HG02623 (cell line): Measurements from ENCODE around the gene COL23A1.

Source experiments
- ATAC-seq: cut with Tn5 transposase; IDR thresholded peaks from one replicate; pipeline ENCODE4 v1.9.1; 2021; ENCODE audit warnings: moderate library complexity; ENCODE audit not compliant: unreplicated experiment

COL23A1 gene

GRCh38 chr5:178463321-178464155 is 126.7 kb downstream of the COL23A1 start:
- ATAC-seq: no peak

DNA sequence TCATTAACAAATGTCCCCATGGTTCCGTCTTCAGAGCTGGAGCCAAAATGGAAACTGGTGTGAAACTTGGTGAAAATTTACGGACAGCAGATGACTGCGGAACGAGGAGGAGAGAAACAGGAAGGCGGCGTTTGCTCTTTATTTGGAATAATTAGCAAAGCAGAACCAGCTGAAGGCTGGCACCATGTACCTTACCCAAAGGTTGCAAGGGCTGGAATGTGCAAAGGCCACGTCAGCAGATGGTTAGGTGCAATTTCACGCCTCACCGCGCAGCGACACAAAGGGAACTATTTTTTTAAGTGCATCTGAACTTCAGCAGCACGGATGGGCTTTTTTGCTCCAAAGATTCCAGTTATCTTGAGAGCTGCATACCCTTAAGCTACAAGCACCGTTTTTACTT is 127.4 kb downstream of the COL23A1 start:
- no peak for ATAC-seq

DNA sequence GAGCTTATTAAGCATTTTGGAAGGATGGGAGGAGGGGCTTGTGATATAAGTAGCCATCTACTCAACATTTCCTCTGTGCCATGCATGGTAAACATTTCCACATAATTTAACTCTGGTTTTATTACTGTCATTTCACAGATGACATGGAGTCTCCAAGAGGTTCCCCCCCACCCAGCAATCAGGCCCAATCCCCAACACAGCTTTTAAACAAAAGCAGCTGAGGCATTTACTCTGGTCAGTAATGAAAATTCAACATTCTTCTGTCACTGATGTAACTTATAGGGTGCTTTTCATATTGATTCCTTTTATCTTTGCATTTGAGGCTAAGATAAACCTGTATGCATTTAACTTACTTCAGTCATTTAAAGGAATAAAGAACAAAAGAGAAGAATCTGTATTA is 128.1 kb downstream of the COL23A1 start:
- no peak for ATAC-seq

- no peak for ATAC-seq
Observed at GRCh38 chr5:178461004-178461730, 129.0 kb downstream of the COL23A1 start.

DNA sequence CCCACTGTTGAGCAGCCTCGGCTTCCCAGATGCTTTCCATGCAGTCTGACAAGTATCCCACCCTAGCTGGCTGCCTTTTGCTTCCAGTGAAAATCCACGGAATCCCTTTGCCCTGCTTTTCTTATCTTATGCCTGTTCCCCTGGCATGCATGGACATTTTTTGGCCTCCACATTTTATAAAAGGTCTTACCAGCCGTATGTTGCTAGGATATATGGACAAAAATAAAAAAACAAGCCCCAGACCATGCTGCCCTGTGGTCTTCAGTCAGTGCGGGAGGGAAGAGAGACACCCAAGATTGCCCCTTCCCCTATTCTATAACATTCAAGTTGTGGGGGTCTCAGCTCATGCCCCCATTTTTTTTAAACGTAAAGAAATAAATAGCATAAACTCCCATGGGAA is 129.6 kb downstream of the COL23A1 start:
- no peak for ATAC-seq

DNA sequence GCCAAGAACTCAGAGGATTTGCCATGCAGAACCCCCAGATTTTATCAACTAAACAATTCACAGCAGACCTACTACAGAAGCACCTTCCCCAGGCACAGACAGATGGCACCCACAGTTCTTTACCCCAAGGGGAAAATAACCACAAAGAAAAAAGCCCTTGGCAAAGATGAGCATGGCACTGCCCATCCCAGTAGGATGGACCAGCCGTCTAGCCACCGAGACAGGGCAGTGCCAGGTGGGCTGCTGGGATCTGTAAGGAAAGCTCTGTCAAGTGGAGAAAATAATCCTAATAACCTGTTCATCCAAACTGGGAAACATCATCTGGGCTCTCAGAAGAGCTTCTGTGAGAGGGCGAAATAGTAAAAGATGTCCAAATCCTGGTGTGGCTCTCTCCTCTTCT is 130.0 kb downstream of the COL23A1 start:
- ATAC-seq: no peak

DNA sequence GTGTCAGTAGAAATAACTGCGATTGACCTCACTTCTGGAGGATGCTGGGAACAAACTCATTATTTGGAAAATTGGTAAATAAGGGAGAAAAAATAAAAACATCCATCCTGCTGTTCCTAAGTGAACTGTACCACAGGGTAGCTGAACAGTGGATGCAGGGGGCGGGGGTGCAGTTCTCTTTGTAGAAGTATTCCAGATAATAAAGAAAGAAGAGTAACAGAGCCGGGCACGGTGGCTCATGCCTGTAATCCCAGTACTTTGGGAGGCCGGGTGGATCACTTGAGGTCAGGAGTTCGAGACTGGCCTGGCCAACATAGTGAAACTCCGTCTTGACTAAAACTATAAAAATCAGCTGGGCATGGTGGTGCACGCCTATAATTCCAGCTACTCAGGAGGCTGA is 132.1 kb downstream of the COL23A1 start:
- no peak for ATAC-seq

- ATAC-seq: no peak
Observed at GRCh38 chr5:178457471-178457870, 132.7 kb downstream of the COL23A1 start.

DNA sequence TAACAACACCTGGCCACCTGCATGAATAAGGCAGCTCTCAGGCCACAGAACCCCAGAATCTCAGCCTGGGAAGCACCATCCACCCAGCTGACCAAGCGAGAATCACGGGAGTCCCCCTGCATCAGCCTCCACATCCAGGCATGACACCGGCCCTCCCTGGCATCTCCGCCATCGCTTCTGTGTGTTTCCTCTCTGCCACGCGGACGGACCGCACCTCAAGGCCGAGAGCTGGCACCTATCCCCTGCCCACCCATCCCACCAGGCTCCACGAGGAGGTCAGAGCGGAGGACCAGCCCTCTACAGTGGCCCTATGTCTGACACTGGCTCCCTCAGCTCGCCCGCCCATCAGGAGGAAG is 134.7 kb downstream of the COL23A1 start:
- no peak for ATAC-seq

- no peak for ATAC-seq
Observed at GRCh38 chr5:178454821-178455479, 135.2 kb downstream of the COL23A1 start.

- no peak for ATAC-seq
Observed at GRCh38 chr5:178454303-178454702, 135.9 kb downstream of the COL23A1 start.

- ATAC-seq: no peak
Observed at GRCh38 chr5:178453224-178453623, 137.0 kb downstream of the COL23A1 start.

GRCh38 chr5:178450121-178451028 is 139.8 kb downstream of the COL23A1 start:
- ATAC-seq: no peak

DNA sequence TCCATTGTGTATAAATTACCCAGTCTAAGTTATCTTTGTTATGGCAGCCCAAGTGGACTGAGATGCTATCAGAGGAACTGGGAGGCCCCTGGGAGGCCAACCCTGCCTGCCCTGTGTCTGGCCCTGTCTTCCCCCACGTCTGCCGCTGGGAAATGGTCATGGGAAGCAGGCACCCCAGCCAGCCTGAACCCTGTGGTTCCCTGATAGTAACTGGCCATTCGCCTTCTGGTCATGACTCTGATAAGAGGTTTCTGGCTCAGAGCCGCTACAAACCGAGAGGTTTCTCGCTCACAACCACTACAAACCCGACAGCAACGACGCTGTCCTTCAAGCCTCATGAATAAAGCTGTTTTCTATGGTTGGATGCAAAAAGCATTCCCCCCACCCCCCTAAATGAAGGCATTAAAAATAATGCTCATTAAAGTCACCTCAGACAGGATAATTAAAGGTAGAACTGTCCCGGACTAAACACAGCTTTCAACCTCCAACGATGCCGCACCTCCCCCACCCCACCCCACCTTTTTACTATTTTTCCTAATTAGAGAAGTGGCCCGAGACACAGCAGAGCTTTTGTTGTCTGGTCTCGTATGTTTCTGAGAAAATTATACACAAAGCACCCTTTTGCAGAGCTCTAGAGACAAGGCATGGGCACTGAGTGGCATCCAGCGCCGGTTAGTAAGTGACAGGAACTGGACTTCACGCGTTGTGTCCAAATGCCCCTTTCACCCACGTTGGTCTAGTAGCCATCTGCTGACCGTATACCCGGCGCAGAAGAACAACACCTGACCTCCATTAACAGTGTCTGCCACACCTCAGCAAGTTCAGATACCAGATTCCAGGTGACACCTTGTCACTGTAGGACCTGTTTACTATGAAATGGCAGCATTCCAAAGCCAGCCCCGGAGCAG is 140.8 kb downstream of the COL23A1 start:
- no peak for ATAC-seq

- ATAC-seq: no peak
Observed at GRCh38 chr5:178445534-178445933, 144.7 kb downstream of the COL23A1 start.

GRCh38 chr5:178442405-178443257 is 147.6 kb downstream of the COL23A1 start:
- no peak for ATAC-seq

- ATAC-seq: no peak
Observed at GRCh38 chr5:178441486-178442270, 148.5 kb downstream of the COL23A1 start.

DNA sequence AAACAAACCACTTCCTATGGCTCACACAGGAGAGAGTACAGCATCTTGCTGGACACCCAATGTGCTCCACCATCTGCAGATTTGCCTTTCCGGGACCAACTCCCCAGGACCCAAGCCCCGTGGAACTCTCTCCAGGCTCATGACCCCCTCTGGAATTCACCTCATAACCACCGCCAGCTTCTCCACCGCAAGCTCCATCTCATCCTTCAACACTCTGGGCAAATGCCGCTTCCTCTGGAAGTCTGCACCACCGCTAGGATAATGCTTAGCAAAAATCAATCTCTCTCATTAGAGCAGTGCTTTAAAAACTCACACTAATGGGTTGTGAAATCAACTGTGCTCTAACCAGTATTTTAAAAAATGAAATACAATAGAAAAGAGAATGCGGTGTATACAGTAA is 150.0 kb downstream of the COL23A1 start:
- ATAC-seq: no peak
